HEK293 (cell line): ENCODE measurements around the gene CDHR4.

Source experiments
- CTCF ChIA-PET: fragments of 350-600 bp; formaldehyde crosslinking; extraction: SDS; loops from one replicate; lab custom pipeline; 2021; ENCODE audit warnings: antibody characterized with exemption; lab: Yijun Ruan, JAX
- POLR2A ChIA-PET: fragments of 300-600 bp; formaldehyde crosslinking; extraction: SDS; loops from one replicate; lab custom pipeline; 2020; ENCODE audit warnings: antibody characterized with exemption, inconsistent platforms; lab: Yijun Ruan, JAX
- H3K27ac ChIP-seq: fragments of 200-500 bp; sonication (Bioruptor generic); 2 replicates; pipeline ENCODE4 v1.5.1; 2014; ENCODE audit warnings: low read depth, low read length, control low read depth, inconsistent platforms; ENCODE audit errors: extremely low read depth
- H3K36me3 ChIP-seq, 2 experiments: fragments of 200-500 bp in 1 of 2; sonication (Bioruptor generic) in 1 of 2; 1 replicate in 1 of 2; 2 replicates in 1 of 2; pipeline ENCODE4 v1.5.1; 2014 to 2017; ENCODE audit warnings: inconsistent platforms in 2 of 2, low read length in 2 of 2; ENCODE audit not compliant: control insufficient read depth in 2 of 2, insufficient read depth in 1 of 2
- H3K4me1 ChIP-seq: fragments of 200-500 bp; sonication (Bioruptor generic); 2 replicates; pipeline ENCODE4 v1.5.1; 2014; ENCODE audit warnings: mild to moderate bottlenecking, low read length, inconsistent platforms; ENCODE audit not compliant: control insufficient read depth, insufficient read depth
- H3K4me3 ChIP-seq: 2 replicates; pipeline ENCODE4 v1.5.1; 2011; ENCODE audit warnings: low read depth, mild to moderate bottlenecking, control low read depth, low read length, moderate library complexity
- H3K9me3 ChIP-seq: fragments of 200-500 bp; sonication (Bioruptor generic); 2 replicates; pipeline ENCODE4 v1.5.1; 2014; ENCODE audit warnings: low read depth, low read length, inconsistent platforms; ENCODE audit not compliant: control insufficient read depth, insufficient read depth
- ATF2 ChIP-seq: fragments of 450-650 bp; formaldehyde crosslinking; IDR thresholded peaks from 2 replicates; pipeline ENCODE4 v1.5.1; 2016; ENCODE audit warnings: missing biosample characterization, missing genetic modification characterization, low read depth
- CTCF ChIP-seq: fragments of 450-650 bp; formaldehyde crosslinking; IDR thresholded peaks from 2 replicates; pipeline ENCODE4 v1.5.1; 2016; ENCODE audit warnings: missing biosample characterization, missing genetic modification characterization
- FEZF1 ChIP-seq: fragments of 450-650 bp; formaldehyde crosslinking; IDR thresholded peaks from 2 replicates; pipeline ENCODE4 v1.5.1; 2016; ENCODE audit warnings: missing biosample characterization, missing genetic modification characterization
- GLIS2 ChIP-seq: fragments of 450-650 bp; formaldehyde crosslinking; IDR thresholded peaks from 2 replicates; pipeline ENCODE4 v1.5.1; 2016; ENCODE audit warnings: missing biosample characterization, missing genetic modification characterization
- HIC1 ChIP-seq: fragments of 450-650 bp; formaldehyde crosslinking; IDR thresholded peaks from 2 replicates; pipeline ENCODE4 v1.5.1; 2016; ENCODE audit warnings: missing biosample characterization, missing genetic modification characterization
- MZF1 ChIP-seq: fragments of 450-650 bp; formaldehyde crosslinking; IDR thresholded peaks from 2 replicates; pipeline ENCODE4 v1.5.1; 2017; ENCODE audit warnings: missing biosample characterization, missing genetic modification characterization, borderline replicate concordance
- OVOL3 ChIP-seq: fragments of 450-650 bp; formaldehyde crosslinking; IDR thresholded peaks from 2 replicates; pipeline ENCODE4 v1.5.1; 2016; ENCODE audit warnings: missing biosample characterization, missing genetic modification characterization
- PRDM1 ChIP-seq: fragments of 450-650 bp; formaldehyde crosslinking; IDR thresholded peaks from 2 replicates; pipeline ENCODE4; 2016; ENCODE audit warnings: missing biosample characterization, missing genetic modification characterization
- TRIM28 ChIP-seq: IDR thresholded peaks from 2 replicates; pipeline ENCODE4 v1.6.1; 2011; ENCODE audit warnings: low read length, control low read depth, borderline replicate concordance
- ZBTB21 ChIP-seq: fragments of 450-650 bp; formaldehyde crosslinking; IDR thresholded peaks from 2 replicates; pipeline ENCODE4 v1.5.1; 2017; ENCODE audit warnings: missing biosample characterization, missing genetic modification characterization
- ZFP3 ChIP-seq: fragments of 450-650 bp; formaldehyde crosslinking; IDR thresholded peaks from 2 replicates; pipeline ENCODE4 v1.5.1; 2016; ENCODE audit warnings: low read depth, missing biosample characterization, missing genetic modification characterization
- ZFP37 ChIP-seq: fragments of 450-650 bp; formaldehyde crosslinking; IDR thresholded peaks from 2 replicates; pipeline ENCODE4 v1.5.1; 2016; ENCODE audit warnings: missing biosample characterization, missing genetic modification characterization
- ZFP41 ChIP-seq: fragments of 450-650 bp; formaldehyde crosslinking; IDR thresholded peaks from 2 replicates; pipeline ENCODE4 v1.5.1; 2016; ENCODE audit warnings: missing biosample characterization, missing genetic modification characterization, borderline replicate concordance
- ZIC2 ChIP-seq: fragments of 450-650 bp; formaldehyde crosslinking; IDR thresholded peaks from 2 replicates; pipeline ENCODE4 v1.5.1; 2016; ENCODE audit warnings: missing biosample characterization, missing genetic modification characterization
- ZNF112 ChIP-seq: fragments of 450-650 bp; formaldehyde crosslinking; IDR thresholded peaks from 2 replicates; pipeline ENCODE4 v1.5.0; 2017; ENCODE audit warnings: missing biosample characterization, missing genetic modification characterization
- ZNF148 ChIP-seq: fragments of 450-650 bp; formaldehyde crosslinking; IDR thresholded peaks from 2 replicates; pipeline ENCODE4 v1.5.0; 2017; ENCODE audit warnings: missing biosample characterization, missing genetic modification characterization, borderline replicate concordance
- ZNF155 ChIP-seq: fragments of 450-650 bp; formaldehyde crosslinking; IDR thresholded peaks from 2 replicates; pipeline ENCODE4 v1.5.1; 2016; ENCODE audit warnings: missing biosample characterization, missing genetic modification characterization
- ZNF184 ChIP-seq: fragments of 450-650 bp; IDR thresholded peaks from 2 replicates; pipeline ENCODE4 v1.5.1; 2018; ENCODE audit warnings: missing biosample characterization, mild to moderate bottlenecking, missing genetic modification characterization
- ZNF211 ChIP-seq: fragments of 450-650 bp; formaldehyde crosslinking; IDR thresholded peaks from 2 replicates; pipeline ENCODE4 v1.5.1; 2016; ENCODE audit warnings: low read depth, missing biosample characterization, missing genetic modification characterization
- ZNF311 ChIP-seq: fragments of 450-650 bp; formaldehyde crosslinking; IDR thresholded peaks from 2 replicates; pipeline ENCODE4 v1.5.1; 2017; ENCODE audit warnings: missing biosample characterization, missing genetic modification characterization, borderline replicate concordance
- ZNF416 ChIP-seq: fragments of 450-650 bp; formaldehyde crosslinking; IDR thresholded peaks from 2 replicates; pipeline ENCODE4 v1.5.1; 2016; ENCODE audit warnings: missing biosample characterization, missing genetic modification characterization
- ZNF423 ChIP-seq: fragments of 450-650 bp; formaldehyde crosslinking; IDR thresholded peaks from 2 replicates; pipeline ENCODE4 v1.5.1; 2016; ENCODE audit warnings: missing biosample characterization, missing genetic modification characterization
- ZNF514 ChIP-seq: fragments of 450-650 bp; formaldehyde crosslinking; IDR thresholded peaks from 2 replicates; pipeline ENCODE4 v1.5.1; 2016; ENCODE audit warnings: missing biosample characterization, missing genetic modification characterization
- ZNF626 ChIP-seq: fragments of 450-650 bp; sonication (Bioruptor Pico); formaldehyde crosslinking; IDR thresholded peaks from 2 replicates; pipeline ENCODE4 v1.5.1; 2018; ENCODE audit warnings: missing biosample characterization, missing genetic modification characterization, inconsistent platforms
- ZNF785 ChIP-seq: fragments of 450-650 bp; formaldehyde crosslinking; IDR thresholded peaks from 2 replicates; pipeline ENCODE4 v1.5.1; 2016; ENCODE audit warnings: missing biosample characterization, missing genetic modification characterization
- ZNF792 ChIP-seq: fragments of 450-650 bp; formaldehyde crosslinking; IDR thresholded peaks from 2 replicates; pipeline ENCODE4 v1.5.1; 2016; ENCODE audit warnings: missing biosample characterization, missing genetic modification characterization
- ZSCAN16 ChIP-seq: fragments of 450-650 bp; formaldehyde crosslinking; IDR thresholded peaks from 2 replicates; pipeline ENCODE4 v1.5.1; 2016; ENCODE audit warnings: missing biosample characterization, missing genetic modification characterization
- TF ChIP-seq, protein P1 (sequence below): fragments of 450-650 bp; formaldehyde crosslinking; IDR thresholded peaks from 2 replicates; pipeline ENCODE4 v1.5.1; 2016; ENCODE audit warnings: missing biosample characterization, missing genetic modification characterization

The CDHR4 gene

DNA sequence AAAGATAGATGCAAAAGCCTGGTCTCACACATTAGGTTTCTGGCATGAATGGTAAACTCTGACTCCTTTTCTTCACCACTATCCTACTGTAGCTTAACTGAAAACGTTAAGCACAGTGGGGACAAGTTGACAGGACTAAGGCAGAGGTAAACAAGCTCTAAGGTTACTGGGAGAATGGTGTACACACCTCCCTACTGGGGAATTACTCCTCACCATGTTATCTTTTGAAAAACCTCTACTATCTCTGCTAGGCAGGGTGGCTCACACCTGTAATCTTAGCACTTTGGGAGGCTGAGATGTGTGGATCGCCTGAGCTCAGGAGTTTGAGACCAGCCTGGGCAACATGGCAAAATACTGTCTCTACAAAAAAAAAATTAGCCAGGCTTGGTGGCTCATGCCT is 42.5 kb downstream of the CDHR4 start (continued):
- TF ChIP-seq CTCF (tag by site-specific recombination) (no peak), ZNF148 (tag by site-specific recombination) (no peak), ZIC2 (tag by site-specific recombination) (no peak), ZNF423 (no peak), ZFP41 (tag by site-specific recombination) (no peak), ZFP3 (tag by site-specific recombination) (no peak), PRDM1 (tag by site-specific recombination) (no peak), FEZF1 (tag by site-specific recombination) (no peak)
- TF ChIP-seq, protein P1, sequence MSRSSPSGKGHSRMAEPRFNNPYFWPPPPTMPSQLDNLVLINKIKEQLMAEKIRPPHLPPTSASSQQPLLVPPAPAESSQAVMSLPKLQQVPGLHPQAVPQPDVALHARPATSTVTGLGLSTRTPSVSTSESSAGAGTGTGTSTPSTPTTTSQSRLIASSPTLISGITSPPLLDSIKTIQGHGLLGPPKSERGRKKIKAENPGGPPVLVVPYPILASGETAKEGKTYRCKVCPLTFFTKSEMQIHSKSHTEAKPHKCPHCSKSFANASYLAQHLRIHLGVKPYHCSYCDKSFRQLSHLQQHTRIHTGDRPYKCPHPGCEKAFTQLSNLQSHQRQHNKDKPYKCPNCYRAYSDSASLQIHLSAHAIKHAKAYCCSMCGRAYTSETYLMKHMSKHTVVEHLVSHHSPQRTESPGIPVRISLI (tag by site-specific recombination), result no peak
- TF ChIP-seq, all 188 proteins: peak for 0

- Histone ChIP-seq H3K36me3 (no peaks in the 10 kb centered on the region; a peak in 1 of 3 replicates), H3K4me1 (no peaks in the 10 kb centered on the region), H3K4me3 (no peak overlapping the region), H3K9me3 (no peaks in the 10 kb centered on the region), H3K27ac (no peak overlapping the region)
- ChIA-PET POLR2A (no interaction called here), CTCF (no interaction called here)
- TF ChIP-seq ZNF792 (tag by site-specific recombination) (no peak), TRIM28 (no peak), ZBTB21 (no peak), HIC1 (no peak), ZNF112 (no peak), ZNF311 (tag by site-specific recombination) (no peak), ZNF626 (tag by site-specific recombination) (no peak), ZFP41 (tag by site-specific recombination) (no peak), ZSCAN16 (no peak), ZNF211 (no peak)
Observed at GRCh38 chr3:49756036-49756435, 43.6 kb downstream of the CDHR4 start.

DNA sequence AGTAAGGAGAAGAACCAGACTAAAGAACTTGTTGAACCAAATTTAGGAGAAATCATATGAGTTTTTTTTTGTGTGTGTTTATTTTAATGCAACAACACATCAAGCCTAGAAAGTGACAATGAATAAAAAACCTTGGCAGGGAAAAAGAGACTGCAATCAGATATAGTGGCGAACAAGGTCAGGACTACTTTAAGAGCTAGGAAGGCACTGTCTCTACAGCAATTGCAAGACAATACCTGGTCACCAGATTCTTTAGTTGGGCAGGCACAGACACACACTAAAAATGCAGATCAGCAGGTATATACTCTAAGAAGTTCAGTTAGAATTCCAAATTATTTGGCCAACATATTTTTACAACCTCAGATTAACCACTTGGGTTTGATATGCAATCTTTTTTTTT is 45.1 kb downstream of the CDHR4 start:
- CTCF ChIA-PET, result no interaction called here
- POLR2A ChIA-PET, result no interaction called here
- TF ChIP-seq ZFP37 (tag by site-specific recombination), result no peak
- TF ChIP-seq GLIS2 (tag by site-specific recombination), result no peak
- no peak for TF ChIP-seq ZNF416
- TF ChIP-seq ATF2, result no peak
- no peak for TF ChIP-seq ZNF514 (tag by site-specific recombination)
- no peak for TF ChIP-seq ZNF785 (tag by site-specific recombination)
- no peak for TF ChIP-seq OVOL3 (tag by site-specific recombination)
- no peak for TF ChIP-seq MZF1 (tag by site-specific recombination)
- TF ChIP-seq ZNF155 (tag by site-specific recombination), result no peak
- no peak for TF ChIP-seq ZNF184 (tag by site-specific recombination)
- no peak for TF ChIP-seq ZSCAN16

More for the DNA sequence above, 45.1 kb downstream of the CDHR4 start:
- Histone ChIP-seq H3K4me3 (no peak overlapping the region), H3K27ac (no peak overlapping the region), H3K9me3 (no peaks in the 10 kb centered on the region), H3K36me3 (peaks cover 0 to 6% of the 10 kb centered on the region in 2 experiments; a peak in 2 of 3 replicates), H3K4me1 (no peaks in the 10 kb centered on the region)
